Testis (tissue), 5 donors: ENCODE results near the gene CEP295NL. TPM values are rescaled to one million over a fixed set of nuclear protein-coding genes. Genes with fewer than 3 reads are reported as not detected.
A peak's percentile ranks its signal among the peaks of the same experiment; 100 is the strongest.

Source experiments
- DNase-seq: peaks from one replicate; pipeline ENCODE4 v3.0.0-alpha.2; 2019
- H3K27ac ChIP-seq, 2 donors: fragments of 200-600 bp; sonication (generic); one replicate each; pipeline ENCODE4 v1.5.1; 2019
- H3K27me3 ChIP-seq: fragments of 200-600 bp; sonication (generic); one replicate; pipeline ENCODE4 v1.5.1; 2019
- H3K36me3 ChIP-seq: fragments of 200-600 bp; sonication (generic); one replicate; pipeline ENCODE4 v1.5.1; 2017; ENCODE audit warnings: low read depth; ENCODE audit errors: missing control alignments
- H3K4me1 ChIP-seq: fragments of 200-600 bp; sonication (generic); one replicate; pipeline ENCODE4 v1.5.1; 2019
- H3K4me3 ChIP-seq, 2 donors: fragments of 200-600 bp; sonication (generic); one replicate each; pipeline ENCODE4 v1.5.1; 2017 to 2019
- H3K9me3 ChIP-seq: fragments of 200-600 bp; sonication (generic); one replicate; pipeline ENCODE4 v1.5.1; 2017
- POLR2A ChIP-seq: fragments of 450-650 bp; IDR thresholded peaks from one replicate; pipeline ENCODE4 v1.6.1; 2017; ENCODE audit warnings: antibody characterized with exemption, mild to moderate bottlenecking, moderate library complexity
- WGBS, 2 donors: methylation state at CpG; one replicate each; pipeline ENCODE4 v1.1.5; 2018; 5-methylcytosine and 5-hydroxymethylcytosine counted together
- intact Hi-C: fragments of 100-400 bp; cut with DNase I; formaldehyde crosslinking; loops from one replicate; pipeline ENCODE4 v1.15.1; 2023; ENCODE audit warnings: low total_unique reads
- long read RNA-seq, 2 donors: transcript quantifications; one replicate each; lab custom pipeline, GENCODE V29; 2026
- polyA plus RNA-seq: library from polyadenylated mRNA; stranded (reverse); fragments of 350-450 nt; fragmentation: Illumina TruSeq; extraction: RNeasy Lipid Tissue Mini Kit (QIAGEN cat#74804); gene quantifications from one replicate; pipeline ENCODE4 v1.2.3, GENCODE V29; 2014; ENCODE audit warnings: low read depth, low replicate concordance; ENCODE audit not compliant: insufficient read depth
- total RNA-seq, 2 donors: library from RNA; depleted of rRNA; stranded (reverse); fragments of >200 nt; gene quantifications; one replicate each; pipeline ENCODE4 v1.2.3, GENCODE V29; 2016
- TF ChIP-seq, protein P1 (sequence below), 3 experiments: fragments of 450-650 bp in 2 of 3; fragments of 200-600 bp in 1 of 3; sonication (generic) in 1 of 3; IDR thresholded peaks; one replicate each; pipeline ENCODE4 v1.5.1; 2016 to 2019; ENCODE audit warnings: antibody characterized with exemption in 3 of 3, mild to moderate bottlenecking in 2 of 3, moderate library complexity in 1 of 3

CEP295NL gene, protein sequence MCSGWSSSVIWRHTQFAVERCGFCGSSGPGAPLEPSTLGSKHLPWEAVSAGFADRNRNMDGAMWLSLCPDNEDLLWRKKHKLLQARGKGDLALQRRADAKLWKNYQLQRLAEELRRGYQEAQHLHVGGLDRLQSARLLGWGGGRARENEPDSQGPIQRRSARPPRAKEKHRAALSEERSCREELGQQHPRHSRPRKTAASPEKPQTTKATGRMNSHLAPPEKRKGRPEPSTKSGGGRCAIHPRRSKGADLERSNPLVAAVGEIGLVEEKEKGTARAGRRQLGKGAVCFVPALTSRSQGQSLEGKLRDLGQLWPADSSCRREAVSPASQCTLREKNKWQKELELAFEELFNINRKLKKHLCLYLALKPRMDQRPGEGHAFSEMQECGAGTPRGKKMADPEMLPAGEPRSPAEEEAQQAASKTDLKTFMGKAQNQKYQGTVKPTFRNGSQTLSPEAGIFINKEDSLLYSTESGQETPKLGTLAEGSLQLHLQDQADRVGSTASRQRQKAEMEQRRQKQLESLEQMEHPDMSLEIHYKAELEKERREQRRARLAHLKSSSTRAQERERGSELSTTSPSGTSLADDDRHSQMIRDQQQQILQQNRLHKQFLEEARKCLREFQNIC
- total RNA-seq, result 10 to 100 TPM; 32.3 to 77.1 TPM
- 100 TPM for polyA plus RNA-seq
- long read RNA-seq, donor 1, result 0 reads
- long read RNA-seq, donor 2, result 0 reads

- H3K4me1 ChIP-seq, result peaks cover 45% of the 10 kb centered on the region
- 57 to 59% methylated on average over 10 to 17 of the region's 17 CpGs for WGBS, 2 donors
Observed at GRCh38 chr17:78903101-78903779, at the start of gene CEP295NL. Gene CEP295NL, minus strand, starts transcription at chr17:78903201. Its CDS starts 1,373 bp downstream, at chr17:78901828.

DNA sequence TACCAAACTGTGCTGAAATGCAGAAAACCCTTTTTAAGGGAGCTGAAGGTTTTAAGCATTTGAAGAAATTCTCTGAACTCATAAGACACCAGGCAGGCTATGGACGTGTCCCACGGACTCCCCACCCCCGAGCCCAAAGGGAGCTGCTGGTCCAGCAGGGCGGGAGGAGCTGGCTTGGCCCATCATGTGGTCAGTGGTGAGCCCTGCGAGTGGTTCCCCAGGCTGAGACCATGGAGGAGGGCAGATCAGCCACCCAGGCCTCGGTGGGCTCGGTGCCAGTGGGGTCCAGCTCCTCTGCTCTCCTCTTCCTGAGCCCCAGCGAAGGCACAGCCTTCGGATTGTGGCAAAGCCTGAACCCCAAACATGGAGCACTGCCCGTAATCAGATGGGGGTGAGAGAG is 49.7 kb upstream of the CEP295NL start:
- peak overlapping the region; percentile 50 for H3K27ac ChIP-seq
- DNase-seq, result no peak

More at GRCh38 chr17:78903101-78903779, at the start of gene CEP295NL:
- Histone ChIP-seq H3K9me3 (no peaks in the 10 kb centered on the region), H3K27me3 (no peaks in the 10 kb centered on the region), H3K36me3 (no peaks in the 10 kb centered on the region), H3K4me3 (no peak within 1 kb of the TSS), H3K27ac (peak within 1 kb of the TSS in 1 of 2 donors; percentile 14)
- TF ChIP-seq POLR2A, result no peak
- TF ChIP-seq, protein P1, sequence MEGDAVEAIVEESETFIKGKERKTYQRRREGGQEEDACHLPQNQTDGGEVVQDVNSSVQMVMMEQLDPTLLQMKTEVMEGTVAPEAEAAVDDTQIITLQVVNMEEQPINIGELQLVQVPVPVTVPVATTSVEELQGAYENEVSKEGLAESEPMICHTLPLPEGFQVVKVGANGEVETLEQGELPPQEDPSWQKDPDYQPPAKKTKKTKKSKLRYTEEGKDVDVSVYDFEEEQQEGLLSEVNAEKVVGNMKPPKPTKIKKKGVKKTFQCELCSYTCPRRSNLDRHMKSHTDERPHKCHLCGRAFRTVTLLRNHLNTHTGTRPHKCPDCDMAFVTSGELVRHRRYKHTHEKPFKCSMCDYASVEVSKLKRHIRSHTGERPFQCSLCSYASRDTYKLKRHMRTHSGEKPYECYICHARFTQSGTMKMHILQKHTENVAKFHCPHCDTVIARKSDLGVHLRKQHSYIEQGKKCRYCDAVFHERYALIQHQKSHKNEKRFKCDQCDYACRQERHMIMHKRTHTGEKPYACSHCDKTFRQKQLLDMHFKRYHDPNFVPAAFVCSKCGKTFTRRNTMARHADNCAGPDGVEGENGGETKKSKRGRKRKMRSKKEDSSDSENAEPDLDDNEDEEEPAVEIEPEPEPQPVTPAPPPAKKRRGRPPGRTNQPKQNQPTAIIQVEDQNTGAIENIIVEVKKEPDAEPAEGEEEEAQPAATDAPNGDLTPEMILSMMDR (IDR thresholded peaks at IDR 0.05), result no peak
- intact Hi-C loops, result no loop called here
- DNase-seq, result peak; percentile 71

DNA sequence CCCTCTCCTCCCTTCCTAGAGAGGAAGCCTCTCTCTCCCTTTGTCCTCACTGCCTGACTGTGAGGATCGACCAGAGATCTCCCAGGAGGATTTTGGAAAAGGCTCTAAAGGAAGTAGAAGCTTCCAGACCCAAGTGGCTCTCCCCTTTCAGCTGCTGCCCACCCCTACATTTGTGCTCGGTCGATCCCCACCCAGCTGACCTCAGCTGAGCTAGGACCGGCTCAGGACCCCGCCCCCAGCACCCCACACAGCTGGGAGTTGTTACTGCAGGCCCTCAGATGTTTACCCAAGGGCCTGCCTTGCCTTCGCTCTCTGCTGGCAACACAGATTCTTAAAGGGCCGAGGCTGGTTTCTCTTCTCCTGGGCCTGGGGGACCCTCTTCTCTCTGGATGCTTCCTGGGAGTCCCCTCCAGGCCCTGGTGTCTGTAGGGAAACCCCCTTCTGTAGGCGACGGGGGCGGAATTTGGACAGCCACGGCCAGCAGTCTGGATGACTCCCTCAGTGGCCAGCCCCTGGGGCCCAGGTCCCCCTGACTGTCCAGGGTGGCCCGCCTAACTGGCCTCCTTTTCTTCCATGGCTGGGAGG is 49.1 kb upstream of the CEP295NL start:
- Histone ChIP-seq H3K4me1 (peaks cover 26% of the 10 kb centered on the region), H3K27ac (peak overlapping the region; percentile 50), H3K4me3 (no peak overlapping the region), H3K36me3 (no peaks in the 10 kb centered on the region), H3K27me3 (no peaks in the 10 kb centered on the region), H3K9me3 (no peaks in the 10 kb centered on the region)
- intact Hi-C loops, result no loop called here
- 44 to 60% methylated on average over 11 to 12 of the region's 12 CpGs for WGBS, 2 donors
- DNase-seq, result peak; percentile 28
- TF ChIP-seq POLR2A, result no peak
- TF ChIP-seq, protein P1 (IDR thresholded peaks at IDR 0.05), result no peak

More for the DNA sequence above, 49.7 kb upstream of the CEP295NL start:
- TF ChIP-seq, protein P1 (IDR thresholded peaks at IDR 0.05), result no peak
- TF ChIP-seq POLR2A, result no peak
- no peaks in the 10 kb centered on the region for H3K27me3 ChIP-seq
- intact Hi-C loops, result no loop called here
- no peak overlapping the region for H3K4me3 ChIP-seq
- WGBS, 2 donors, result 70 to 87% methylated on average over 4 to 8 of the region's 10 CpGs
- no peaks in the 10 kb centered on the region for H3K9me3 ChIP-seq
- H3K36me3 ChIP-seq, result no peaks in the 10 kb centered on the region
- peaks cover 20% of the 10 kb centered on the region for H3K4me1 ChIP-seq

GRCh38 chr17:78950870-78951269 is 47.9 kb upstream of the CEP295NL start:
- no peak overlapping the region for H3K4me3 ChIP-seq
- intact Hi-C loops, result no loop called here

More at GRCh38 chr17:78950870-78951269, 47.9 kb upstream of the CEP295NL start:
- Histone ChIP-seq H3K27me3 (no peaks in the 10 kb centered on the region), H3K27ac (no peak overlapping the region), H3K9me3 (no peaks in the 10 kb centered on the region), H3K4me1 (peaks cover 30% of the 10 kb centered on the region), H3K36me3 (no peaks in the 10 kb centered on the region)
- TF ChIP-seq, protein P1 (IDR thresholded peaks at IDR 0.05), result no peak
- TF ChIP-seq POLR2A, result no peak
- 87 to 92% methylated on average over 2 of the region's 2 CpGs for WGBS, 2 donors
- no peak for DNase-seq
